COLO668 (cell line): Measurements from ENCODE around the gene DOCK1.
A peak's percentile ranks its signal among the peaks of the same experiment; 100 is the strongest.
"Not testable (repeated sequence)": the region's sequence is repeated elsewhere in the genome, so short reads cannot be mapped to it uniquely, and the experiment has no call there.

ENCODE experiments used
- DNase-seq: peaks from one replicate; lab custom pipeline; 2025; ENCODE audit not compliant: unreplicated experiment; lab: John Stamatoyannopoulos, UW

DOCK1 gene

DNA sequence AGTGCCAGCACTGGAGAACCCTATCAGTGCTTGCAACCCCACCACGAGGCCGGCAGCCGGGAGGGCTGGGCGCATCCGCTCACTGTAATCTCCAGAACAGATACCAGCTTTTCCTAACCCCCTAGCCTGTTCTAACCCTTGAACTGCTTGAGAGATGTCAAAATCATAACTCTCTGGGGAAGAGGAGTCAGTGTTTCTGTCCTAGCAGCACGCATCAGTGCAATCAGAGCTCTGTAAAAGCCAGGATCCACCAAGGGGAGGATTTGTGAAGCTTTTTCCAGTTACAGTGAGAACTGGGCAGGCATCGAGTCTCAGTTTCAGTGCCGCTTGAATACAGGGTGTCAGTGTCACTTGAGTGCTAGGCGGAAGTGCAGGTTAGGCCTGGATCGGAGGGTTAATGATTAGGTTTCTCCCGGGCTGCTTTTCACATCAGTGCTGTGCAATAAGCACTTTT, 395.7 kb downstream of the DOCK1 start:
- peak; percentile 62 for DNase-seq

GRCh38 chr10:127302343-127302742, 397.1 kb downstream of the DOCK1 start:
- DNase-seq: no peak

DNA sequence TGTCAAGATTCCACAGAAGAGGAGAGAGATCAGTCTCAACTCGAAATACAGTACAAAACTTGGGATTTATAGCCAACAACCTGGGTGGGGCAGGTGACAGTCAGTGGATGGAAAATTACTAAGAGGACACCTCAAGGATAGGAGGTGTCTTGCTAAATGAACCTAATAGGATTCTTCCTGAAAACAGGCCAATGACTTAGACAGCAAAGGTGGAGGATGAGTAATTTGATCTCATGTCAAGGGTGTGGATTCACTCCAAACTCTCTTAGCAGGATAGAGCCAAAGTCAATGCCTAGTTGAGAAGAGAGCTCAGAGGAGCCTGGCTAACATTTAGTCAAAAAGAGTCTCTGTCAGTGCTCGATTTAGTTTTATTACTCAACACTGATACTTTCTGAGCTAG, 397.9 kb downstream of the DOCK1 start:
- DNase-seq: no peak

- no peak for DNase-seq
Measured at GRCh38 chr10:127303746-127304145, 398.5 kb downstream of the DOCK1 start.

DNA sequence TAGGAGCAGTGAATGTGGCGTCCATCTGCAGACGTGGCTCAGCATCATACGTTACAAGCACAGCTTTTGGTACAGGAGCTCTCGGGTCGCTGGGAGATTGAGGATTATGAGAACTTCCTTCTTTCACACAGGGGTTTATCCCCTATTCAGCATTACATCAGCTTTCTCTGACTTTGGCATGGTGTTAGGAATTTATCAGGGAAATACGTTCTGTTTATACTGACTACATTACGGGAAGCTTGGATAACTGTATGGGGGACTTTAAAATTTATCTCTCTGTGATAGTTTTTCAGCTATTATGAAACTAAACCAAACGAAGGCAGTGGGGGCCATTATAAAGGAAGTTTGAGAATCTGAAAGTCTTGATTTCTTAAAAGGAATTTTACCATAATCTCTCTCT, 401.3 kb downstream of the DOCK1 start:
- DNase-seq: no peak

GRCh38 chr10:127307338-127307737, 402.1 kb downstream of the DOCK1 start:
- DNase-seq: no peak

GRCh38 chr10:127308031-127308430, 402.8 kb downstream of the DOCK1 start:
- DNase-seq: no peak

GRCh38 chr10:127309619-127310018, 404.4 kb downstream of the DOCK1 start:
- DNase-seq: not testable (repeated sequence)

- DNase-seq: no peak
Measured at GRCh38 chr10:127310430-127310829, 405.2 kb downstream of the DOCK1 start.

GRCh38 chr10:127310923-127311322, 405.7 kb downstream of the DOCK1 start:
- no peak for DNase-seq

GRCh38 chr10:127313996-127314700, 408.9 kb downstream of the DOCK1 start:
- no peak for DNase-seq

GRCh38 chr10:127314797-127315196, 409.6 kb downstream of the DOCK1 start:
- no peak for DNase-seq

GRCh38 chr10:127315888-127316287, 410.7 kb downstream of the DOCK1 start:
- DNase-seq: no peak

DNA sequence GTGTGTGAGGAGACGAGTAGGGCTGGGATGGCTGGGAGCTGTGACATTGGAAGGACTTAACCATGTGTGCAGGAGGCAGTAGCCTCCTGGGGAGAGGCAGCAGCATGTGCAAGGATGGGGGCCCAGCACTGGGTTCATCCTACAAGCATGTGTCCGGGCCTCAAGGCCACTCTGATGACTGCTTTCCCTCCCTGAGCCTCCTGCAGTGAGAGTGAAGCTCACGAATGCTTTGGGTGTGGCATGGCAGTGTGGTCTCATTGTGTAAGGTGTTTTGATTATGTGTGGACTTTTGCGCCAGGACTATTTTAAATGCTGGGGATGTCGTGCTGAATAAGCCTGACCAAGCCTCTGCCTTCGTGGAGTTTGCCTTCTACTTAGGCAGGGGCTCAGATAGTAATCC, 413.2 kb downstream of the DOCK1 start:
- DNase-seq: no peak

DNA sequence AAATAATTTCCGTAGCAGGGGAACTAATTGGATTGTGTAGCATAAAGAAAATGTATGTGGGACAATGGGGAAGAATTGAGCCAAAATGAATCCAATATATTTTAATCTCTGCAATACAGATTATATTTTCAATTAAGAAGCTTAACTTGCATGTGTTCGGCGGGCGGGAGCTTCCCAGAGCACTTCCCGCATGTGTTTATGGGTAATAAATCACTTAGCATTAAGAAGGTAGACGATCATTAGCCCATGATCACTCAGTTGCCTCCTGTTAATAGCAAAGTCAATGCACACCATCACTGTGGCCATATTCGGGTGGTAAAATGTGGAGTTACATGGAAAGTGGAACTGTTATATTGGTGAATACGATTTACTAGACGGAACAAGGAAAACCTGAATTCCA, 414.0 kb downstream of the DOCK1 start:
- no peak for DNase-seq

DNA sequence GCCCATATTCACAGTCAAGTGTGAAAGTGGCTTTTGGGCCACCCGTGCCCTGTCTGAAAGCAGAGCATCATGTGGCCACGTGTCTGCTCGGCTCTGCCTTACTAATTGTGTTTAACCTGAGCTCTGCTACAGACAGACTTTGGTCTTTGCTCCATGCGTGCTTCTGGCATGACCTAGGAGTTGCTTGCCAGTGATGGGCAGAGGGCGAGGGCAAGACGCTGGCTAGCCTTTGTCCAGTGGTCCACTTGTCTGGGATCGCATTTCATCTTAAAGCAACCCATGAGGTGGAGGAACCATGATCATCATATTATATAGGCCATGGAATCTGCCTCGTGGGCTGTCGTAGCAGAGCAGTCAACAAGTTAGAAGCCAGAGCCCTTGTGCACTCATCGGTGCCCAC, 414.5 kb downstream of the DOCK1 start:
- no peak for DNase-seq

GRCh38 chr10:127320176-127320575, 414.9 kb downstream of the DOCK1 start:
- no peak for DNase-seq

- DNase-seq: no peak
Measured at GRCh38 chr10:127322286-127322685, 417.1 kb downstream of the DOCK1 start.

GRCh38 chr10:127325506-127325905, 420.3 kb downstream of the DOCK1 start:
- no peak for DNase-seq

- DNase-seq: no peak
Measured at GRCh38 chr10:127326883-127327282, 421.7 kb downstream of the DOCK1 start.

DNA sequence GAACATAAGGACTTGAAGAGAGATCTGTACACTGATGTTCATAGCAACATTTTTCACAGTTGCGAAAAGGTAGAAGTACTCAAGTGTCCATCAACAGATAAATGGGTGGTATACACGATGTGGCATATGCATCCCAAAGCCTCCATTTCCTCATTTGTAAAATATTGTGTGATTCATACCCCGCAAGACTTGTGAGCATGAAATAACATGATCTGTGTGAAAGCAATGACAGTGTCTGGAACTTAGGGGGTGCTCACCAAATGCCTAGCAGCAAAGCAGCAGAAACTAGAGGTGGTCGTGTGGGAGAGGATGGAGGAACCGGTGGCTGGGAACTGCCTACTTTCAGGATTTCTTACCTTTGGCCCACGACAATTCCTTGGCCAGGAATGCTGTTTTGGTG, 426.5 kb downstream of the DOCK1 start:
- DNase-seq: no peak

DNA sequence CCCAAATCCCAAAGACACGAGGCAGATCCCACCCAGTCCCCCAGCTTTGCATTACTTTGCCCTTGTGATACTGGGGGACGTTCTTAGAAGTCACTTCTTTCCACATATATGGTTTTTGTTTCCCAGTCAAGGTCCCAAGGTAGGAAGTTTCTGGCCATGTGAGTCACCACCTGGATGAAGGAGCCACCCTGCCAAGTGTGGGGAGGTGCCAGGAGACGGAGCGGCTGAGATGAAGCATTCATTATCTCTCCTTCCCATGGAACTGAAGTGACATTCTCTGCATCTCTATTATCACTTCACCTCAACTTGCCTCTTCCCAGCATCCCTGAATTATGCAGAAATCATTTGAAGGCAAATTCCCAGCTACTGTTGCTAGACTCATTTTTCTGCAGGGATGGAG, 427.4 kb downstream of the DOCK1 start:
- no peak for DNase-seq

DNA sequence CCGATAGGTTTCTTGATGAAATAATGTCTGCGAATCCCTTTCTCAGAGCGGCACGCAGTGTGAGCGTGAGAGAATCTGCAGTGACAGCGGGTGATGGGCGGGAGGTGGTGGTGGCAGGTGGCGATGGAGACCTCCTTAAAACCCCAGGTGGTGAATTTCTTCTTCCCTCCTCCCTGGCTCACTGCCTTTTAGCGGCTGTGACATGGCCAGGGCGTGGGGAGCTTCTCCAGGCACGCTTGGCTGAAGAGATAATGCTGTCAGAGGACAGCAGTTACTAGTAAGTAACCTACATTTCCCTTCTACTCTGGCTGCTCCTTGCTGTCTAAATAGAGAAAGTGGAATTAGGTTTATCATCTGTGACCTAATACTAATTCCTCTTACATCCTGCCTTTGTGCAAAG, 432.6 kb downstream of the DOCK1 start:
- no peak for DNase-seq
